HL-60 (cell line): ENCODE measurements around the gene DNASE1L2.

ENCODE experiments used
- DNase-seq, 2 experiments: peaks; one replicate each; pipeline ENCODE4 v3.0.0-alpha.2; 2010 to 2020; ENCODE audit warnings: low read depth in 1 of 2, low spot score in 1 of 2
- H3K27ac ChIP-seq: fragments of 250-450 bp; sonication (Bioruptor Pico); replicated peaks from 2 replicates; pipeline ENCODE4 v1.5.1; 2020; ENCODE audit warnings: mild to moderate bottlenecking, moderate library complexity
- H3K27me3 ChIP-seq: fragments of 250-450 bp; sonication (Bioruptor Pico); 2 replicates; pipeline ENCODE4 v1.5.1; 2021; ENCODE audit warnings: mild to moderate bottlenecking, moderate library complexity; ENCODE audit not compliant: insufficient read depth, poor library complexity, severe bottlenecking
- H3K4me3 ChIP-seq: replicated peaks from 2 replicates; pipeline ENCODE4 v1.5.1; 2011; ENCODE audit warnings: mild to moderate bottlenecking, control low read depth, low read length; ENCODE audit not compliant: insufficient read depth
- CTCF ChIP-seq: IDR thresholded peaks from one replicate; pipeline ENCODE4 v1.5.1; 2011; ENCODE audit warnings: low read length, control low read depth, inconsistent platforms; ENCODE audit not compliant: insufficient read depth
- GABPA ChIP-seq: IDR thresholded peaks from 2 replicates; pipeline ENCODE4 v1.6.1; 2012; ENCODE audit warnings: low read depth
- POLR2AphosphoS5 ChIP-seq: IDR thresholded peaks from 2 replicates; pipeline ENCODE4 v1.6.1; 2012; ENCODE audit warnings: low read depth
- REST ChIP-seq: IDR thresholded peaks from 2 replicates; pipeline ENCODE4 v1.6.1; 2012; ENCODE audit warnings: low read depth; ENCODE audit not compliant: insufficient replicate concordance
- SPI1 ChIP-seq: IDR thresholded peaks from 2 replicates; pipeline ENCODE4 v1.6.1; 2012; ENCODE audit warnings: low read depth, mild to moderate bottlenecking, borderline replicate concordance

The DNASE1L2 gene

GRCh38 chr16:2205967-2206313, 30.3 kb upstream of the DNASE1L2 start:
- no peak for DNase-seq
- H3K27ac ChIP-seq, result peak overlapping the region; percentile 97
- H3K27me3 ChIP-seq, result no peaks in the 10 kb centered on the region
- peak overlapping the region; percentile 80 for H3K4me3 ChIP-seq
- peak; percentile 17; the same call in 1 of the 2 replicates for TF ChIP-seq POLR2AphosphoS5
- TF ChIP-seq GABPA, result no peak
- no peak for TF ChIP-seq CTCF

GRCh38 chr16:2206420-2206779, 29.8 kb upstream of the DNASE1L2 start:
- no peak for TF ChIP-seq CTCF
- TF ChIP-seq SPI1, result no peak
- no peak for TF ChIP-seq POLR2AphosphoS5
- no peak for TF ChIP-seq REST
- no peak for TF ChIP-seq GABPA
- DNase-seq, result peak in 1 of 2 experiments; percentile 14
- Histone ChIP-seq H3K27ac (peak overlapping the region; percentile 97), H3K4me3 (peak overlapping the region; percentile 80), H3K27me3 (no peaks in the 10 kb centered on the region)

GRCh38 chr16:2206780-2207433, 29.3 kb upstream of the DNASE1L2 start:
- DNase-seq, result peak; percentile 77 to 80

GRCh38 chr16:2207872-2208271, 28.4 kb upstream of the DNASE1L2 start:
- DNase-seq, result no peak
- Histone ChIP-seq H3K27me3 (no peaks in the 10 kb centered on the region), H3K27ac (no peak overlapping the region), H3K4me3 (no peak overlapping the region)
- TF ChIP-seq GABPA (no peak), CTCF (no peak), REST (no peak), SPI1 (no peak), POLR2AphosphoS5 (no peak)

More at GRCh38 chr16:2206780-2207433, 29.3 kb upstream of the DNASE1L2 start:
- Histone ChIP-seq H3K27me3 (no peaks in the 10 kb centered on the region), H3K27ac (peak overlapping the region; percentile 97), H3K4me3 (peak overlapping the region; percentile 80)
- TF ChIP-seq CTCF (no peak), POLR2AphosphoS5 (0 out of 2 replicates have a peak, but pooled peaks have one; percentile 16)
